Tongue (tissue), 2 donors: ENCODE results near the gene FXYD1. TPM values are rescaled to one million over a fixed set of nuclear protein-coding genes. Genes with fewer than 3 reads are reported as not detected.

Experiments
- DNase-seq: peaks from one replicate; pipeline ENCODE4 v3.0.0-alpha.2; 2015
- total RNA-seq: library from RNA; depleted of rRNA; stranded (reverse); fragments of >200 nt; gene quantifications from one replicate; pipeline ENCODE4 v1.2.3, GENCODE V29; 2014

FXYD1 gene
- total RNA-seq, 1 donor from 2014 or later, result 44.2 TPM

- no peak for DNase-seq
Observed at GRCh38 chr19:35162471-35163326, 24.1 kb downstream of the FXYD1 start.

- no peak for DNase-seq
Observed at GRCh38 chr19:35164418-35164817, 25.8 kb downstream of the FXYD1 start.

- no peak for DNase-seq
Observed at GRCh38 chr19:35165200-35166058, 26.8 kb downstream of the FXYD1 start.

DNA sequence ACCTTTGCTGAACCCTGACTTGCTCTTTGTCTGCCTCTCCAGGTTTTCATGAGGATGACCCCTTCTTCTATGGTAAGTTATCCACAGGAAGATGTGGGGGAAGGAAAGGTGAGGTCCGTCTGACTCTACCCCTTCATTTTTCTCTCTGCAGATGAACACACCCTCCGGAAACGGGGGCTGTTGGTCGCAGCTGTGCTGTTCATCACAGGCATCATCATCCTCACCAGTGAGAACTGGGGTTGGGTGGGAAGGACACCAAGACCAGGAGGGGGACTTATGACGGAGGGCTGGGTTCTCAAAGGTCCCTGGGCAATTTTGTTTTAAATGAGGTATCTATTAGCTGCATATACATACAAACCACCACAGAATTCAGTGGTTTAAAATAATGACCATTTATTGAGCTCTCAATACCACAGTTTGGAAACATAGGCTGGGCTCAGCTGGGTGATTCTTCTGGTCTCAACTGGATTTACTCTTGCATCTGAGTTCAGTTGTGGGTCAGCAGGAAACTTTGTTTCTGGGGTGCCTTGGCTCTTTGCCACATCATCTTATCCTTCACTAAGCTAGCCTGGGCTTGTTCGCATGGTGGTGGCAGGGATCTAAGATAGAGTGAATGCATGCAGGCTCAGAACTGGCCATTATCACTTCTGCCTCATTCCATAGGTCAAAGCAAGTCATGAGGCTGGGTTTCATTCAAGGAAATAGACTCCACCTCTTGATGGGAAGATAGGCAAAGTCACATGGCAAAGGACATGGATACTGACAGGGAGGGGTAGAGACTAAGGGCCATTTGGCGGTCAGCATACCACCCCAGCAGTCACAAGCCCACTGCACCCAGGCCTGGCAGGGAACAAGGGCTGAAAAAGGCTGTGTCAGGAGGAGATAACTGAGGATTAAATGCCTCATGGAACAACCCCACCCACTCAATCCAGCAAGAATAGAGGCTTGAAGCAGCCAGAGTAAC is 27.8 kb downstream of the FXYD1 start:
- DNase-seq, result no peak

GRCh38 chr19:35167251-35168119 is 28.9 kb downstream of the FXYD1 start:
- DNase-seq, result no peak

GRCh38 chr19:35168196-35168595 is 29.6 kb downstream of the FXYD1 start:
- DNase-seq, result no peak

GRCh38 chr19:35169221-35169995 is 30.8 kb downstream of the FXYD1 start:
- no peak for DNase-seq

- no peak for DNase-seq
Observed at GRCh38 chr19:35170359-35171061, 31.9 kb downstream of the FXYD1 start.

DNA sequence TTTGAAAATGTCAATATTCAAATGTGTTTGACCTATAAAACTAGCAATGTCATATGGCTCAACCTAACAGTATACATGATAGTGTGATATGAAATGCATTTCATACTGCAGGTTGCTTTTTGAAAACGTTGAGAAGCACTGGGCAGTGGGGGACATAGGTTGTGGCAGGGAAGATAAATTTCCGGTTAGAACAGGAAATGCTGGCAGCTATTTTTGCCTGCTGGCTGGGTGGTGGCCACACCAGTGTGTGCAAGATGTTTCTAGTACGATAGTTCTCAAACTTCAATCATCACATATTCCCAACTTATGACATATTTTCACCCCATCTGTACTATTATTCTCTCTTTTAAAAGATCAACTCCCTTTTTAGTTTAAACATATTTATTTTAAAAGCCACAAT is 33.1 kb downstream of the FXYD1 start:
- DNase-seq, result no peak

DNA sequence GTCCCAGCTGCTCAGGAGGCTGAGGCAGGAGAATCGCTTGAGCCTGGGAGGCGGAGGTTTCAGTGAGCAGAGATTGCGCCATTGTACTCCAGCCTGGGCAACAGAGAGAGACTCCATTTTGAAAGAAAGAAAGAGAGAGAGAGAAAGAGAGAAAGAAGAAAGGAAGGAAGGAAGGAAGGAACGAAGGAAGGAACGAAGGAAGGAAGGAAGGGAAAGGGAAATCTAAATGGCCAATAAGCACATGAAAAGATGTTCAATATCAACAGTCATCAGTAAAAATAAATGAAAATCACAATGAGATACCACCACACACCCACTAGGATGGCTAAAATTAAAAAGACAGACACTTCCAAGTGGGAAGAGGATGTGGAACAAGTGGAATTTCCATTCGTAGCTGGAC is 35.6 kb downstream of the FXYD1 start:
- no peak for DNase-seq

DNA sequence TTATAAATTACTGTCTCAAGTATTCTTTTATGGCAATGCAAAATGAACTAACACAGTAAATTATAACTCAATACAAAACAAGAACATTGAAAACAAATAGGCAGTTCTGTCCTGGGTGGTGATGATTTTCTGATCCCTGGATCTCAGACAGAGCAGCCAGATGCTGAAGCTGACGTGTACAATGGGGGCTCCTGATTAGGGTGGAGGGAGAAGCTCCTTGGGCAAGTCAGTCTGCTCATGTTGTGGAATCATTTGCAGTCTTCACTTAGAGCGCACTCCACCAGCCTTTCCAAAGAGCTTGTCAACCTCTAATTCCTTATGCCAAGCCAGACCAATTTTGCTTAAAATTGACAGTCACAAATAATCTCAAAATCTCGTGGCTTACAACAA is 37.6 kb downstream of the FXYD1 start:
- DNase-seq, result no peak

- DNase-seq, result no peak
Observed at GRCh38 chr19:35177377-35178274, 39.0 kb downstream of the FXYD1 start.

DNA sequence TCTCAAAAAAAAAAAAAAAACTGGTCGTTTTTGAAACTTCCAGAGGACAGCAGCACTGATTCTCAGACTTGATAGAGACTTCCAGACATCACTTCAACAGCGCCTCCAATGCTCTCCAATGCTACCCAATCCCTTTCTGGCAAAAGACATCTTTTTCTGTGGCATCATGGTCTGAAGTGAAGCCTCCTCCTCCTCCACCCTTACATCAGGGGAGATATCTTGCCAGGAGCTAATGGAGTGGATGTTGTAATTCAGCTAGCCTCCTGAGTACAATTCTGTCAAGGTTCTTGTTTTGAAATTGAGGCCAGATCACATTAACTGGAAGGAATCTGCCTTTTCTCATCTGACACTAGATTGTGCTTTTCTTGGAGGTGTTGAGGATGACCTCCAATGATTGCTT is 40.1 kb downstream of the FXYD1 start:
- peak; percentile 44 for DNase-seq

- no peak for DNase-seq
Observed at GRCh38 chr19:35179830-35180229, 41.2 kb downstream of the FXYD1 start.

DNA sequence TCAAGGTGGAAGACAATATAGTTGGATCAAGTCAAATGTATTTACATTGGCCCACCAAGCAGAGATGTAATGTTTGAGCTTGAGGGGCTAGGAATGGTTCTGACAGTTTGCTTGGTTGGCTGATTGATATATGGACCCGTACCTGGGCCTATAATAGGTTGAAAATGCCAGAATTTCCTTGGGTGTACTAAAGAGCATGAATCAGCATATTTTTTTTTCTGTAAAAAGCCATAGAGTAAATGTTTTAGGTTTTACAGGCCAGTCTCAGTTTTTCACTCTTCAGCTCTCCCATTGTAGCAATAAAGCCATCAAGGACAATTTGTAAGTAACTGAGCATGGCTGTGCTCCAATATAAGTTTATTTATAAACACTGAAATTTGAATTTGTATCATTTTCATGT is 42.8 kb downstream of the FXYD1 start:
- DNase-seq, result no peak

DNA sequence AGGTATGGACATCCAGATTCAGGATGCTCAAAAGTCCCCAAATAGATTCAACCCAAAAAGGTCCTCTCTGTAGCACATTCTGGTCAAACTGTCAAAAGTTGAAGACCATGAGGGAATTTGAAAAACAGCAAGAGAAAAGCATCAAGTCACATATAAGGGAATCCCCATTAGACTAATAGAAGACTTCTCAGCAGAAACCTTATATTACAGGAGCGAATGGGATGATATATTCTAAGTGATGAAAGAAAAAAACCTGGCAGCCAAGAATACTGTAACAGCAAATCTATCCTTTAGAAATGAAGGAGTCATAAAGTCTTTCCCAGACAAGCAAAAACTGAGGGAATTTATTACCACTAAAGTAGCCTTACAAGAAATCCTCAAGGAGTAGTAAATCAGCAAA is 45.6 kb downstream of the FXYD1 start:
- no peak for DNase-seq

DNA sequence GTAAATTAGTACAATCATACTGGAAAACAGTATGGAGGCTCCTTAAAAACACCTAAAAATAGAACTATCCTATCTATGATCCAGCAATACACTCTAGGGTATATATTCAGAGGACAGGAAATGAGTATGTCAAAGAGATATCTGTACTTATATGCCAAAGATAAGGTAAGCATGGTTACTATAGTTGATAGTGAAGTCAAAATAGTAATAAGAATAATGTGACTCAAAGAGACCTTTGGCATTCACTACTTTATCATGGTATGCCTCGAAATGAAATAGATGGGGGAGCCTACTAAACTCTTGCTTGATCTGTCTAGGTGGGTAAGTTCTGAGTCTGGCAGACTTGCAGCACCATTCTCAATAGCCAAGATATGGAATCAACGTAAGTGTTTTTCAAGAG is 46.3 kb downstream of the FXYD1 start:
- DNase-seq, result no peak
